ENCODE measurements around the gene TTLL9.
"Not testable (repeated sequence)": the region's sequence is repeated elsewhere in the genome, so short reads cannot be mapped to it uniquely, and the experiment has no call there.

The TTLL9 gene, protein sequence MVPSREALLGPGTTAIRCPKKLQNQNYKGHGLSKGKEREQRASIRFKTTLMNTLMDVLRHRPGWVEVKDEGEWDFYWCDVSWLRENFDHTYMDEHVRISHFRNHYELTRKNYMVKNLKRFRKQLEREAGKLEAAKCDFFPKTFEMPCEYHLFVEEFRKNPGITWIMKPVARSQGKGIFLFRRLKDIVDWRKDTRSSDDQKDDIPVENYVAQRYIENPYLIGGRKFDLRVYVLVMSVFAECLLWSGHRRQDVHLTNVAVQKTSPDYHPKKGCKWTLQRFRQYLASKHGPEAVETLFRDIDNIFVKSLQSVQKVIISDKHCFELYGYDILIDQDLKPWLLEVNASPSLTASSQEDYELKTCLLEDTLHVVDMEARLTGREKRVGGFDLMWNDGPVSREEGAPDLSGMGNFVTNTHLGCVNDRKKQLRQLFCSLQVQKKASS

DNA sequence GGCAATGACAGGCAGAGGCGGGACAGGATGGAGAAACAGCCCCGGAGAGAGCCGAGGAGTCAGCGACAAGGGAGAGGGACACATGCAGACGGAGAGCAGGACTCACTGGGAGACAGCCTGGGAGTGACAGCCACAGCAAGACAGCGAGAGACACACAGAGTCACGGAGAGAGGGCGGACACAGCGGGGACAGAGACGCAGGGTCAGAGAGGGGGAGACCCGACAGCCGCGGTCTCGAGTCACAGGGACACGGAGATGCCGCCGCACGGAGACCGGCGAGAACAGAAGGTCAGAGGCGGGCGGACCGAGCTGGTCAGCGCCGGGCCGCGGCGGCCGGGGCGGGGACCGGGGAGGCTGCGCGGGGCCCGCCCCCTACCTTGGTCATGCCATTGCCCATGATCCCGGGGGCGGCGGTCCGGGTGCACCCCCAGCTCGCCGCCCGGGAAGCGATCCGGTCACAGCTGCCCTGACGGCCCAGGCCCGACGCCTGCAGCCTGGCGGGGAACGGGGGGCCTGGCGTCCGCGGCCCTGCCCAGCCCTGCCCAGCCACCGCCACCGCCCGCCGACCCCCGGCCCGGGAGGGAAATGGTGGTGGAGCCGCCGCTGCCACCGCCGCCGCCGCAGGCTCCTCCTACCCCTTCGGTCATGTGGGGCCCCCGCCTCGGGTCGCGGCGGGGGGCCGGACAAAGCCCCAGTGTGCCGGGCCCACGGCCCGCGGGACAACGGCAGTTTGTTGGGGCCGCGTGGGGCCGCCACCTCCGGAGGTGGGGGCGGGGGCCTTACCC is at the start of gene TTLL9, which contains the start of gene DUSP15:
TSS of gene TTLL9 (plus strand) at position 693 of the 784 bp plus-strand sequence. CDS start 493 bp downstream, outside the sequence.
TSS of gene DUSP15 (minus strand) at position 586 of the 784 bp plus-strand sequence. CDS start at position 396, 190 bp downstream.
- DNase-seq (ENCODE audit: low read depth): no peak

DNA sequence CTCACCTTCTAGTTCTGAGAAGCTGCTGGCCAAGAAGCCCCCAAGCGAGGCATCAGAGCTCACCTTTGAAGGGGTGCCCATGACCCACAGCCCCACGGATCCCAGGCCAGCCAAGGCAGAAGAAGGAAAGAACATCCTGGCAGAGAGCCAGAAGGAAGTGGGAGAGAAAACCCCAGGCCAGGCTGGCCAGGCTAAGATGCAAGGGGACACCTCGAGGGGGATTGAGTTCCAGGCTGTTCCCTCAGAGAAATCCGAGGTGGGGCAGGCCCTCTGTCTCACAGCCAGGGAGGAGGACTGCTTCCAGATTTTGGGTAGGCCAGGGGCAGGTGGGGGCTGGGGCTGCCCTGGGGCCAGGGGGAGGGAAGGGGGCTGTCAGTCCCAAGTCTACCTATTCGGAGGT is 49.0 kb upstream of the TTLL9 start:
- DNase-seq (ENCODE audit: low read depth): no peak

DNA sequence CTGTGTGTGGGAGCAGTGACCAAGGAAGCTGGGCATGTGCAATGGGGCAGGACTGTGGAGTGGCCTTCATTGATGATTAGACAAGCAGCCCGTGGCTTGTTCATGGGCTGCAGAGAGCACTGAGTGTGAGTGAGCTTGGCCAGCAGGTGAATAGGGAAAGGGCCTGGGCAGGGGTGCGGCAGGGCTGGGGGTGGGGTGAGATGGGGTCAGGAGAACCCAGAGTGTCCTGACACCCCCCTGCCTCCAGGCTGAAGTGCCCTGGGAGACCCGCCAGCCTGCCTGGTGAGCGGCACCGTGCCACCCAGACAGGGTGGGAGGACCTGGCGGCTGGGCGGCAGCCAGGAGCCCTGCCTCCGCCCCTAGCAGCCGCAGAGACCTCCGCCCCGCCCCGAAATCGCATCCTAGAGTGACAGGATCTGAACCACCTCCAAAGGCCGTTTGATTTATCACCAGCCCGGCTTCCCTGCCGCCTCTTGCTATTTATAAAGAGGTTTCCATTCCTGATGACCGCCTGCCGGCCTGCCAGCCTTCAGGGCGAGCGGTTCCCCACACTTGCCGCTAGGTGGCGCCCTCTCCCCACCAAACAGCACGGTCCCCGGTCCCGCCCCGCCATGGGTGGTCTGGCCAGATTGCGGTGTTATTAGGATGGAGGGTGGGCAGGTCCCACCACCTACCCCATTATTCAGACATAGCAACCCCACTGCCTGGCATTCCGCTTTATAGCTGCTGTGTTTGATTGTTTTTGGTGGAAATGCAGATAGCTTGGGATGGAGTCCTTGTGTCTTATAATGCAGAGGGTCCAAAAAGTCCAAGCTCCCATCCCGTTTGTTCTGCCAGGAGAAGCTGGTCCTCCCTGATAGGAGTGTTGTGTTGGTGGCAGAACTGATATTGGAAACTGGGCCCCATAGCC is 47.8 kb upstream of the TTLL9 start:
- DNase-seq (ENCODE audit: low read depth): no peak

DNA sequence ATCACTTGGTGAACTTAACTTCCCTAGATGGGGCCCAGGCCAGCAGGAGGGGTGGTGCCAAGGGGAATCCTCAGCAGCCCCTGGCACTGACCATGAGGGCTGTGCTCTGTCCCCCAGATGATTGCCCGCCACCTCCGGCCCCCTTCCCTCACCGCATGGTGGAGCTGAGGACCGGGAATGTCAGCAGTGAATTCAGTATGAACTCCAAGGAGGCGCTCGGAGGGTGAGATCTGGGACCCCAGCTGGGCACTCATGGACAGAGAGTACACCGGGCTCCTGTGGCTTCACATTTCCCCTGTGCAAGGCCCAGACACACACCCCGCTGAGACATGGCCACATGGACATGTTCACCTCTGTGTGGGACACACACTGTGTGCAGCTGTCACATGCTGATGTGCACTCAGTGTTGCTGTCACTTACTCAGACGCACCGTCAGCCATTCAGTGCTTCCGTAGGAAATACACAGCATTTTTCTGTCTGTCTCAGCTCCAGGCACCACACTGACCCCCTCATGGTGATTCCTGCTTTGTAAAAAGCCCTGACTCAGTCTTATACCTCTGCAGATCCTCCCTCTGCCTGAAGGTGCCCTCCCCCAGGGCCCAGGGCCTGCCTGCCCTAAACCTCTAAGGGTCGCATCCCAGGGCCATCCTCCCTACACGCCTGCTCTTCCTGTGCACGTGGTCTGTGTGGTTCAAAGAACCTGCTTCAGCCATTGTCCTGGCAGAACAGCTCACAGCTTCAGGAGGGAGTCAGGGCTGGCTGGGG is 46.9 kb upstream of the TTLL9 start:
- no peak for DNase-seq (ENCODE audit: low read depth)

DNA sequence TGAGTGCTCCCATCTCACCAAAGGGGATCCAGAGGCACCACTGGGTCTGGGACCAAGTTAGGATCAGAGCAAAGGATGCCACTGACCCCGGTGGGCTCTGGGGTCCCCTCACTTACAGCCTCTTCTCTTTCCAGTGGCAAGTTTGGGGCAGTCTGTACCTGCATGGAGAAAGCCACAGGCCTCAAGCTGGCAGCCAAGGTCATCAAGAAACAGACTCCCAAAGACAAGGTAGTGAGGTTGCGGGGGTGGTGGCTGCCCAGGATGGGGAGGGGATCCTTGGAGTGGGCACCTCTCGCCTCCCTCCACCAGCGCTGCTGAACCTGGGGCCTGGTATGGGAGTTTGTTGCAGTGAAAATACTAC is 46.3 kb upstream of the TTLL9 start:
- no peak for DNase-seq (ENCODE audit: low read depth)

DNA sequence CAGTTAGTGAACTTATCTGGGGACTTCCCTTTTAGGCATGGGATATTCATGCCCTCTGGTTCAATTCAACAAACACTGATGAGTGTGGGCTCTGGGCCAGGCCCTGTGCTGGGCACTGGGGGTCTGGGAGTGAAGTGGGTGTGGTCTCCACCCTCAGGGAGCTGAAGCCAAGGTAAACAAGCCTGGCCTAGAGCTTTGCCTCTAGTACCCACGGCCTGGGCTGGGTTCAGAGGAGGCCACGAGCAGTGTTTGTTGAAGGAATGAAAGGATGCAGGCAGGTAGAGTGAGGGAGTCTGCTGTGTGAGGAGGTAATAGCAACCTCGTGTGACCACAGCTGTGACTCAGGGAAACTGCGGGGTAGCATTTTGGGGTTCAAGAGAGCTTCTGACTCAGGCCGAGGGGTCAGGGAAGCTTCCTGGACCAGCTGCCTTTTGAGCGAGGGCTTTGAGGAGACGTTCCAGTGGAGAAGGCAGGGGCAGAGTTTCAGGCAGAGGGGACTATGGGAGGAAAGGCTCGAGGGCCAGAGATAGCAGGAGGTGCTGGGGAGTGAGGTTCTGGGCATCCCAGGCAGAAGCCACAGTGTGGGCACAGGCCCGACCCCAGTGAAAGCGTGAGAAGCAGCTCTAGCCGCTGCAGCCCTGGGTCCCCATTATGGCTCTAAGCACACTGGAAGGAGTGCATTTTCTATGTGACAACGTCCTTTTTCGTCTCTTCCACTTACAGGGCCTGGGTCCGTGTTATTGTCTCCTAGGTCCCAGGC is 45.7 kb upstream of the TTLL9 start:
- DNase-seq (ENCODE audit: low read depth): no peak

DNA sequence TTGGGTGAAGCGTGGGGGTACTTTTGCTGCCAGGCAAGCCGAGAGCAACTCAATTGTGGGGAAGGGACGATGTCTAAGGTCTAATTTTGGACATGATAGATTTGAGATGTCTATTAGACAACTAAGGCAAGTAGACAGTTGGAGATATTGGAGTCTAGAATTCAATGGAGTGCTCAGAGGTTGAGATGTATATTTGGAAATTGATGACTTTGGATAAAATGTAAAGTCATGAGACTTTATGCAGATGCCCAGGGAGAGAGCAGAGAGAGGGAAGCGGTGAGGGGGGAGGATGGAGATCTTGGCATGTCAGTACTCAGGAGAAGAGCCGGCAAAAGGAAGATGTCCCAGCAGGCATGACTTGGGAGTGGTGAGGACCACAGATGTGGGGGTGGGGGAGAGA is 44.4 kb upstream of the TTLL9 start:
- no peak for DNase-seq (ENCODE audit: low read depth)

DNA sequence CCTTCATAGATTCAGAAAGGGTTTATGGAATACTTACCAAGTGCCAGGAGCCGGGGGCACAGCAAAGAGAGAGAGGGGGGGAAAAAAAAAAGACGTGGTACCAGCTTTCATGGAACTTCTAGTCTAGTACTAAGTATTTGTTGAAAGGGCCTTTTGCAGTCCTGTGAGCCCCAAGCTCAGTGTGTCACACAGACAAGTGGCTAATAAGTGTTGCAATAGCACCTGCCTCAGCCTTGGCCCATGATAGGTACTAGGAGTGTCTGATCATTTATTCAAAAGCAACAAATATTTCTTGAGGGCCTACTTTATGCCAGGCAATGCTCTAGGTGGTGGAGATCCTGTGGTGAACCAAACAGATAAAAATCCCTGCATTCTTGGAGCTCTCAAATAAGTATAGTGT is 43.4 kb upstream of the TTLL9 start:
- no peak for DNase-seq (ENCODE audit: low read depth)

DNA sequence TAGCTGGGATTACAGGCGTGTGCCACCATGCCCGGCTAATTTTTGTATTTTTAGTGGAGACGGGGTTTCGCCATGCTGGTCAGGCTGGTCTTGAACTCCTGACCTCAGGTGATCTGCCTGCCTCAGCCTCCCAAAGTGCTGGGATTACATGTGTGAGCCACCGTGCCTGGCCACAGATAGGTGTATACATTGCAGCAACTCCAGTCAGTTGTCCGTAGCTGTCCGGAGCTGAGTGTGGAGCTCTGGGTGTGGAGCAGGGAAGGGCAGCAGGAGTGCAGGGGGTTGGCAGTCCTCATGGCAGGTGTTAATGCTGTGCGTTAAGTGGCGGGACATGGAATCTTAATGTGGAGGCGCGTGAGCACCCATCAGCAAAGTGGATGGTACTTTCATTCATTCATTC is 42.4 kb upstream of the TTLL9 start:
- not testable (repeated sequence) for DNase-seq (ENCODE audit: low read depth)

DNA sequence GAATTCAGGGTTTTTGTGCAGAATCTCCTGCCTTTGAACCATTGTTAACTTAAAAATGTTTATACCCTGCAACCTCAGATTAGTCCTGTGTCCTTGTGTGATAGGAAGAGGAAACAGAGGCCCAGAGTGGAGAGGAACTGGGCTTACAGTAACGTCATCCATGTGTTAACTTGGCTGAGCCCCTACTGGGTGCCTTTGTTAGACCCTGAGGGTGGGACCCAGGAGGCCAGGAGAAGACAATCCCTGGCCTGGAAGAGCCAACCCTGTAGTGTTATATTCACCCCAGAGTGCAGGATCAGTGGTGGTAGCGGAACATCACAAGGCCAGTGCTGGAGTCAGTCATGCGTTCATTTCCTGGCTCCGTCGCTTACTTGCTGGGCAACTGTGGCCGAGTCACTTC is 40.7 kb upstream of the TTLL9 start:
- no peak for DNase-seq (ENCODE audit: low read depth)

DNA sequence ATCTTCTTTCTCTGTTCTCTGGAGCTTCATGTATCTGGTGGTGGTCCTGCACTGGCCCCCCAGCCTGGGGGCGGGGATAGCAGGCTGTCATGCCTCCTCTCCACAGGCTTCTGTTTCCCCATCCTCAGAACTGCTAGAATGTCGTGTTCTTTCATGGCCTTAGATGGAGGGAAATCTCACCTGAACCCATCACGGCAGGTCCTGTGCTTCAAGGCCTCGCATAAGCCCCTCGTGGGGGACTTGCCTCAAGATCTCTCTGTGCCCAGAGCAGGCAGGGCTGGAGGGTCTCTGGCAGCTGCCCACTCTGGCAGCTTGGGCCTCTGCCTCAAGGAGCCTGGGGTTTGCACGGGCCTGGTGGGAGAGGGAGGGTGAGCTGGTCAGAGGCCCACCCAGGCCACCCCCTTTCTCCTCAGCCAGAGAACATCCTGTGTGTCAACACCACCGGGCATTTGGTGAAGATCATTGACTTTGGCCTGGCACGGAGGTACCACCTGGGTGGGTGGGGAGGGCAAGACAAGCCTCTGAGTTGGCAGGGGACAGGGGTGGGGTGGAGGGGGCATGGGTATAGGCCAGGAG is 39.9 kb upstream of the TTLL9 start:
- DNase-seq (ENCODE audit: low read depth): no peak

DNA sequence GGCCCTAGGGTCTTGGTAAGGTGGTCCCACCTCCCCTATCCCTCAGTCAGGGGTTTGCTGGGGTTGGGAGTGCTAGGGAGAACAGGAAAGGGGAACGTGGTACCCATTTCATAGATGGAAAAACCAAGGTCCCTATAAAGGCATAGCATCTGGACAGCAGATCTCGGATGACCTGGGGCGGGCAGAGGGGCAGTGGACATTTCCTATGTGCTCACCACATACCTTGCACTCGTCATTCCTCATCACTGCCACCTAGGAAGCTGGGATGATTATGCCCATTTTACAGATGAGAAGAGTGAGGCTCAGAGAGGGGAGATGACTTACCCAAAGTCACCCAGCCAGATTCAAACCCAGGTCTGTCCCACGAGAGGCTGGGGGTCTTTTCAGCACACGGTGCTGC is 39.2 kb upstream of the TTLL9 start:
- no peak for DNase-seq (ENCODE audit: low read depth)

DNA sequence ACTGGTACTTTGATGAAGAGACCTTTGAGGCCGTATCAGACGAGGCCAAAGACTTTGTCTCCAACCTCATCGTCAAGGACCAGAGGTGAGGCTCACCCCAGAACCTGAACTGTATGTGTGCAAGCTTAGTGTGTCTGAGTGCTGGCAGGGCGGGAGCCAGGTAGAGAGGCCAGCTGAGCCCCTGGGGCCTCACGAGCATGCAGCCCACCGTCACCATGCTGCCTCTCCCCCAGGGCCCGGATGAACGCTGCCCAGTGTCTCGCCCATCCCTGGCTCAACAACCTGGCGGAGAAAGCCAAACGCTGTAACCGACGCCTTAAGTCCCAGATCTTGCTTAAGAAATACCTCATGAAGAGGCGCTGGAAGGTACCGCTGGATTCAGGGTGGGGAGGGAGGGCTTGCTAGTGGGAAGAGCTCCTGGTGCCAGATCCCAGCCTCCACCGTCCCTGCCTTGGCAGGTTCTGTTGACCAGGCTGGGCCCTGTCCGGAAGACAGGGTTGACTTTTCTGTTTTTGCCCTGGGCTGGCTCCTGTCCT is 38.6 kb upstream of the TTLL9 start:
- DNase-seq (ENCODE audit: low read depth): no peak

DNA sequence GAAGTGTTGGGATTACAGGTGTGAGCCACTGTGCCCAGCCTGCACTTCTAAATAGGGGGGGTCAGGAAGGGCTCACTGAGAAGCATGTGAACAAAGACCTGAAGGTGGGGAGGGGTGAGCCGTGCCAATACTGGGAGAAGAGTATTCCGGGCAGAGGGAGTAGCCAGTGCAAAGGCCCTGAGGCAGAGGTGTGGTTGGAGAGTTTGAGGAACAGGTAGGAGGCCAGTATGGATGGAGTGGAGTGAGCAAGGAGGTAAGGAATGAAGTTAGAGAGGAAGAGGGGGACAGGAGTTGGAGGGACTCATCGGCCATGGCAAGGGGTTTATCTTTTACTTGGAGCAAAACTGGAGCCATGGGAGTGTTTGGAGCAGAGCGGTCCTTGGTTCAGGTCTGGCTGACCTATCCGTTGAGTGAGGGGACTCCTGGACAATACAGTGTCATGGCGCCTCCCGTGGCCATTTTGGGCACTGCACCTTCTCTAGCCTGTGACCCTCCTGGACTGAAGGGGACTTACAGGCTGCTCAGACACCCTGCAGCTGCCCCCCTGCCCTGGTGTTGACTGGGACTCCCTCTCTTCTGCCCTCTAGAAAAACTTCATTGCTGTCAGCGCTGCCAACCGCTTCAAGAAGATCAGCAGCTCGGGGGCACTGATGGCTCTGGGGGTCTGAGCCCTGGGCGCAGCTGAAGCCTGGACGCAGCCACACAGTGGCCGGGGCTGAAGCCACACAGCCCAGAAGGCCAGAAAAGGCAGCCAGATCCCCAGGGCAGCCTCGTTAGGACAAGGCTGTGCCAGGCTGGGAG is 37.1 kb upstream of the TTLL9 start:
- no peak for DNase-seq (ENCODE audit: low read depth)

DNA sequence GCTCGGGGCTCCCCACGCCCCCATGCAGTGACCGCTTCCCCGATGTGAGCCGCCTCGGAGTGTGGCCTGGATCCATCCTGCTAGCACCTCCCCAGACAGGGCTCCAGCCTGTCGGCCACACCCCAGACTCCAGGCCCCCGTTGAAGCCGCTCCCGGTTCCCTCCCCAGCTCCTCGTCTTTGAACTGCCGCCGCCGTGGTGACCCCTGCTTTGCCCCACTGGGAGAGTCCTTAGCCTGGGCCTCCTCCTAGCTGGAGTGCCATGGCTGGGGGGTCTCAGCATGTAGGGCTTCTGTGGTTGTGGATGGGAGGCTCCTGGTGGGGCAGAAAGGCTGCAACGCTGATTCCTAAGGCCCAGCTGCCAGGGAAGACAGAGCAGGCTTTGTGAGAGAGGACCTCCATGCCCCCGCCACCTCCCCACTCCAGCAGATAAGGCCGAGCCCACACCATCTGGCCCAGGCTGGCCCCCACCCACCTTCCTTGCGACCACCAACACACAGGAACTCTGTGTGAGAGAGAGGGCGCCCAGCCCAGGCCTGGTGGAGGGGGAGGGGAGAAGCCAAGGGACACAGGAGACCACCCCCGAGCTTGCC is 36.4 kb upstream of the TTLL9 start:
- DNase-seq (ENCODE audit: low read depth): no peak

DNA sequence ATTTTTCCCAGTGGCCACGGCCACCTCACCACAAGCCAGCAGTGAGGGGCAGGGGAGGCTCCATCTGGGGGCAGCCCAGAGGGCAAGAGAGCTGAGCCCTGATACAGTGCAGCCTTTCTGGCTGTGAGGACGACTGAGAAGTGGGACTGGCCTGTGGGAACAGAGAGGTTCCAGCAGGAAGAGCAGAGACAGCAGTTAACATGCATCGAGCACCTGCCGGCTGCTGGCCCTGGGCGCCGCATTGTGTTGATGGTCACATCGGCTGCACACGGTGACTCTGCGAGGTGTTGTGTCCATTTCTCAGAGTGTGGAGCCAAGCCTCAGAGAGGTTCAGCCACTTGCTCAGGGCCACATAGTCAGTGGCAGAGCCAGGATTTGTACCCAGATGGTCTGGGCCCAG is 34.9 kb upstream of the TTLL9 start:
- DNase-seq (ENCODE audit: low read depth): no peak

DNA sequence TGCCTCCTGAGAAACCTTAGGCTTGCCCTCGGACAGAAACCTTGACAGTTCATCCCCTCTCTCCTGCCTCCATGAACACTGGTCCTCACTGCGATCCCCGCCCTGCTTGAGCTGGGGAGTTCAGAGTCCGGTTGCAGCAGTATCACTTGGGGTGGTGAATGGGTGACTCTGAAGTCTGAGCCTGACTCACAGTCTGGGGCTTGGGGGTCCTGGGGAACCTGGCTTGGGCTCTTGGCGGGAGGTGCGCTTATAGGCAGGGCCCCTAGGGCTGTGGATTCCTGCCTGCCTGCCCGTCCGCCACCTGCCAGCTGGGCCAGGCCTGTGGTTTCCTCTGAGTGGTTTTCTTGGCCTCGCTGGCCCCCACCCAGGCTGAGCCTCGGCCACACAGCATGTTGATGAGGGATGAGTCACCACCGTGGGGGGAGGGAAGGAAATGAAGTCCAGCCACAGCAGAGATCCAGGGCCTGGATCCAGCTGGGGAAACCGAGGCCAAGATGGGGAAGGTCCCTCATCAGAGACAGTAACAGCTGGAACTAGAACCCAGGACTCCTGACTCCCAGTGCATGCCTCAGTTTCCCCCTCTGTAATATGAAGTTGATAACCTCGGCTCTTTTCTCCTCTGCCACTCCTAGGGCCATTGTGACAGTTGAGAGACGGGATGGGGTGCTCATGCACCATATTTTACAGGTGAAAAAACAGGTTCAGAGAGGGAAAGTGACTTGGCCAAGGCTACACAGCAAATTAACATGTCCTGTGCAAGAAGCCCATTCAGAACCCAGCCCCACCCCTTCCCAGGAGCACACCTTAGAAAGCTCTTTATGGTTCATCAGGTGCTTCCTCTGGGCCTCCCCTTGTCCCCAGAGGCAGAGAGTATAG is 34.2 kb upstream of the TTLL9 start:
- peak; percentile 67 for DNase-seq (ENCODE audit: low read depth)

All from fibroblast of the conjunctiva (primary cell).